Neural progenitor cell (in vitro differentiated cells): Measurements from ENCODE around the gene TYRP1. TPM values are rescaled to one million over a fixed set of nuclear protein-coding genes. Genes with fewer than 3 reads are reported as not detected.

Experiments used
- DNase-seq: peaks from one replicate; pipeline ENCODE4 v3.0.0-alpha.2; 2016; ENCODE audit warnings: low spot score
- H2AFZ ChIP-seq: fragments of 200-600 bp; sonication (generic); replicated peaks from 2 replicates; pipeline ENCODE4 v1.6.1; 2016; ENCODE audit warnings: antibody characterized with exemption
- H3F3A ChIP-seq: fragments of 200-600 bp; sonication (generic); 2 replicates; pipeline ENCODE4 v1.6.1; 2016; ENCODE audit warnings: antibody characterized with exemption, low read depth
- H3K27ac ChIP-seq: fragments of 200-600 bp; sonication (generic); 2 replicates; pipeline ENCODE4 v1.5.1; 2016; ENCODE audit warnings: mild to moderate bottlenecking
- H3K27me3 ChIP-seq: fragments of 200-600 bp; sonication (generic); 2 replicates; pipeline ENCODE4 v1.6.1; 2016; ENCODE audit warnings: mild to moderate bottlenecking, moderate library complexity
- H3K36me3 ChIP-seq: fragments of 200-600 bp; sonication (generic); 2 replicates; pipeline ENCODE4 v1.5.1; 2016
- H3K4me1 ChIP-seq: fragments of 200-600 bp; sonication (generic); 2 replicates; pipeline ENCODE4 v1.6.1; 2016; ENCODE audit warnings: mixed run types
- H3K4me2 ChIP-seq: fragments of 200-600 bp; sonication (generic); 2 replicates; pipeline ENCODE4 v1.6.1; 2016
- H3K4me3 ChIP-seq: fragments of 200-600 bp; sonication (generic); 2 replicates; pipeline ENCODE4 v1.5.1; 2016
- H3K79me2 ChIP-seq: fragments of 200-600 bp; sonication (generic); 2 replicates; pipeline ENCODE4 v1.6.1; 2016; ENCODE audit warnings: low read depth
- H3K9ac ChIP-seq: fragments of 200-600 bp; sonication (generic); 2 replicates; pipeline ENCODE4 v1.6.1; 2016
- H3K9me3 ChIP-seq: fragments of 200-600 bp; sonication (generic); 2 replicates; pipeline ENCODE4 v1.5.1; 2016; ENCODE audit warnings: low read depth
- H4K20me1 ChIP-seq: fragments of 200-600 bp; sonication (generic); 2 replicates; pipeline ENCODE4 v1.6.1; 2016; ENCODE audit warnings: low read depth
- H3K27ac Mint-ChIP-seq: 3 replicates; pipeline ENCODE4 v1.8.0; 2021; ENCODE audit warnings: mixed read lengths
- H3K27me3 Mint-ChIP-seq: 2 replicates; pipeline ENCODE4 v1.8.0; 2022; ENCODE audit warnings: low read depth, mild to moderate bottlenecking, inconsistent platforms, moderate library complexity, mixed read lengths; ENCODE audit not compliant: insufficient read depth
- H3K36me3 Mint-ChIP-seq: 3 replicates; pipeline ENCODE4 v1.8.0; 2021; ENCODE audit warnings: mixed read lengths
- H3K4me1 Mint-ChIP-seq: 3 replicates; pipeline ENCODE4 v1.8.0; 2021; ENCODE audit warnings: mixed read lengths
- H3K4me3 Mint-ChIP-seq: 3 replicates; pipeline ENCODE4 v1.8.0; 2021; ENCODE audit warnings: mild to moderate bottlenecking, moderate library complexity, mixed read lengths
- H3K9me3 Mint-ChIP-seq: 3 replicates; pipeline ENCODE4 v1.8.0; 2020; ENCODE audit warnings: mixed read lengths
- CTCF ChIP-seq: fragments of 200-600 bp; sonication (generic); IDR thresholded peaks from 2 replicates; pipeline ENCODE4 v1.5.1; 2017; ENCODE audit warnings: antibody characterized with exemption, mild to moderate bottlenecking
- EZH2 ChIP-seq: fragments of 200-600 bp; sonication (generic); IDR thresholded peaks from 2 replicates; pipeline ENCODE4 v1.6.1; 2017; ENCODE audit warnings: antibody characterized with exemption, mild to moderate bottlenecking, moderate library complexity
- EZH2phosphoT487 ChIP-seq: fragments of 200-600 bp; sonication (generic); IDR thresholded peaks from 2 replicates; pipeline ENCODE4 v1.6.1; 2017; ENCODE audit warnings: antibody characterized with exemption
- total RNA-seq: library from RNA; depleted of rRNA; stranded (reverse); fragments of >200 nt; gene quantifications from 2 replicates; pipeline ENCODE4 v1.2.3, GENCODE V29; 2015; ENCODE audit warnings: low replicate concordance

TYRP1 gene
- 0.75 TPM in 1 of 2 replicates, not detected in the other for total RNA-seq

- H3K36me3 Mint-ChIP-seq, result no peaks in the 10 kb centered on the region
- Histone ChIP-seq H3K27me3 (no peaks in the 10 kb centered on the region), H3K4me2 (no peak within 1 kb of the TSS), H3K9me3 (no peaks in the 10 kb centered on the region), H3K4me3 (no peak within 1 kb of the TSS), H3K36me3 (no peaks in the 10 kb centered on the region), H2AFZ (peak within 1 kb of the TSS; percentile 67), H3K79me2 (no peaks in the 10 kb centered on the region), H3F3A (no peaks in the 10 kb centered on the region), H4K20me1 (no peaks in the 10 kb centered on the region), H3K4me1 (peaks cover 3% of the 10 kb centered on the region), H3K9ac (no peak within 1 kb of the TSS), H3K27ac (no peak within 1 kb of the TSS)
- H3K4me1 Mint-ChIP-seq, result peaks cover 5% of the 10 kb centered on the region
- peaks cover 2% of the 10 kb centered on the region for H3K9me3 Mint-ChIP-seq
- no peaks in the 10 kb centered on the region for H3K27me3 Mint-ChIP-seq
- no peak for DNase-seq
- no peak within 1 kb of the TSS for H3K4me3 Mint-ChIP-seq
- H3K27ac Mint-ChIP-seq, result peak within 1 kb of the TSS; percentile 61
- TF ChIP-seq EZH2, result no peak
- TF ChIP-seq EZH2phosphoT487, result no peak
- TF ChIP-seq CTCF, result no peak
Measured at GRCh38 chr9:12693141-12693540, at the start of gene TYRP1. TYRP1 (plus strand) TSS chr9:12693385; CDS start chr9:12693997, 612 bp downstream.

GRCh38 chr9:12643686-12644085, 49.5 kb upstream of the TYRP1 start:
- no peaks in the 10 kb centered on the region for H3K36me3 Mint-ChIP-seq
- no peak for DNase-seq
- no peaks in the 10 kb centered on the region for H3K9me3 Mint-ChIP-seq
- H3K4me2 ChIP-seq, result no peak overlapping the region
- no peaks in the 10 kb centered on the region for H4K20me1 ChIP-seq
- no peaks in the 10 kb centered on the region for H3K36me3 ChIP-seq
- H3F3A ChIP-seq, result no peaks in the 10 kb centered on the region
- H3K27me3 ChIP-seq, result no peaks in the 10 kb centered on the region
- no peak overlapping the region for H3K4me3 ChIP-seq
- no peak overlapping the region for H3K4me3 Mint-ChIP-seq
- H3K9me3 ChIP-seq, result no peaks in the 10 kb centered on the region
- H3K9ac ChIP-seq, result no peak overlapping the region
- no peaks in the 10 kb centered on the region for H3K27me3 Mint-ChIP-seq
- H3K27ac Mint-ChIP-seq, result no peak overlapping the region
- H2AFZ ChIP-seq, result no peak overlapping the region
- no peaks in the 10 kb centered on the region for H3K79me2 ChIP-seq
- TF ChIP-seq CTCF (no peak), EZH2phosphoT487 (no peak), EZH2 (no peak)
- no peaks in the 10 kb centered on the region for H3K4me1 Mint-ChIP-seq
- H3K4me1 ChIP-seq, result no peaks in the 10 kb centered on the region
- H3K27ac ChIP-seq, result no peak overlapping the region

GRCh38 chr9:12648925-12649324, 44.3 kb upstream of the TYRP1 start:
- no peak overlapping the region for H3K4me3 ChIP-seq
- no peaks in the 10 kb centered on the region for H3K4me1 ChIP-seq
- no peak overlapping the region for H3K4me3 Mint-ChIP-seq
- no peaks in the 10 kb centered on the region for H3K9me3 Mint-ChIP-seq
- TF ChIP-seq EZH2, result no peak
- no peak for TF ChIP-seq CTCF
- no peak for TF ChIP-seq EZH2phosphoT487
- H3K79me2 ChIP-seq, result no peaks in the 10 kb centered on the region
- no peaks in the 10 kb centered on the region for H3F3A ChIP-seq
- no peak for DNase-seq
- no peaks in the 10 kb centered on the region for H3K9me3 ChIP-seq
- no peak overlapping the region for H3K9ac ChIP-seq
- H2AFZ ChIP-seq, result peak overlapping the region; percentile 21
- no peaks in the 10 kb centered on the region for H3K36me3 Mint-ChIP-seq
- H3K27ac ChIP-seq, result no peak overlapping the region
- H3K4me1 Mint-ChIP-seq, result no peaks in the 10 kb centered on the region
- no peaks in the 10 kb centered on the region for H3K27me3 ChIP-seq
- H3K4me2 ChIP-seq, result no peak overlapping the region
- H3K27me3 Mint-ChIP-seq, result no peaks in the 10 kb centered on the region
- H4K20me1 ChIP-seq, result no peaks in the 10 kb centered on the region
- no peaks in the 10 kb centered on the region for H3K36me3 ChIP-seq
- no peak overlapping the region for H3K27ac Mint-ChIP-seq
